MM.1S (cell line): ENCODE measurements around the gene STX8.

Experiments used
- CTCF ChIP-seq: fragments of 300-600 bp; sonication (generic); IDR thresholded peaks from 2 replicates; pipeline ENCODE4 v1.5.1; 2016; ENCODE audit warnings: antibody characterized with exemption, low read length, mixed read lengths
- EZH2 ChIP-seq: fragments of 300-600 bp; sonication (generic); optimal IDR thresholded peaks from 2 replicates; pipeline ENCODE3; 2017; ENCODE audit warnings: low read depth, mild to moderate bottlenecking, antibody characterized with exemption, low read length, mixed read lengths

- TF ChIP-seq CTCF (no peak), EZH2 (no peak)
Observed at GRCh38 chr17:9258115-9259015, 317.3 kb downstream of the STX8 start.
